Skeletal muscle cell (primary cell): ENCODE measurements around the gene PXN.
"Not testable (repeated sequence)": the region's sequence is repeated elsewhere in the genome, so short reads cannot be mapped to it uniquely, and the experiment has no call there.

Source experiments
- DNase-seq: peaks from one replicate; pipeline ENCODE4 v3.0.0-alpha.2; 2010; ENCODE audit warnings: low read depth
- H3K4me3 ChIP-seq: 2 replicates; pipeline ENCODE4 v1.5.1; 2011; ENCODE audit warnings: low read depth, mild to moderate bottlenecking, control low read depth, low read length, moderate library complexity

PXN gene

DNA sequence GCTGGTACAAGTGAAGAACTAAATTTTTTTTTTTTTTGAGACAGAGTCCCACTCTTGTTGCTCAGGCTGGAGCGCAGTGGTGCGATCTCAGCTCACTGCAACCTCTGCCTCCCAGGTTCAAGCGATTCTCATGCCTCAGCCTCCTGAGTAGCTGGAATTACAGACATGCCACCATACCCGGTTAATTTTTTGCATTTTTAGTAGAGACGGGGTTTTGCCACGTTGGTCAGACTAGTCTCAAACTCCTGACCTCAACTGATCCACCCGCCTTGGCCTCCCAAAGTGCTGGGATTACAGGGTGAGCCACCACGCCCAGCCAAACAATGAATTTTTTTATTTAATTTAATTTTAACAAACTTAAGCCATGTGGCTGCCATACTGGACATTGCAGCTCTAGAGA, 72.2 kb downstream of the PXN start:
- peak overlapping the region; percentile 82 for H3K4me3 ChIP-seq
- DNase-seq: not testable (repeated sequence)

DNA sequence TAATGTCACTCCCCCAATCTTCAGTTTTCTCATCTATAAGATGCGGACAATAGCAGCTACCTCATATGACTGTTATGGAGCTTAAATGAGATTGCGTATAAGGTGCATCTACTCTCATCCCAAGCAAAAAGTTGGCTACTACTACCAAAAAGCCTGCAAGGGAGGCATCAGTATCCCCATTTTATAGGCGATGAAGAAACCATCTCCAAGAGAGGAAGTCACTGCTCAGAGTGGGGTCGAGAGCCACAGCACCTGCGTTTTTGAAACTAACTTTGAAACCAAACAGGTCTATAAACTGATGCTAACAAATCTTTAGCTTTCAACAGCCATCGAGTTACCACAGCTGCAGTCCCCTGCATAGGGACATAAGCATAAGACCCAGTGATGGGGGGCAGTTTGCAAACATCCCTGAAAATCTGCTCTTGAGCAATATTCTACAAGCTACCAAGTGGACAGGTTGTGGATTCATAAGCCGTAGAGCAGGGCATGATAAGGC, 74.5 kb downstream of the PXN start:
- DNase-seq: no peak
- H3K4me3 ChIP-seq: no peak overlapping the region

GRCh38 chr12:120190386-120190785, 75.1 kb downstream of the PXN start:
- H3K4me3 ChIP-seq: no peak overlapping the region
- no peak for DNase-seq

DNA sequence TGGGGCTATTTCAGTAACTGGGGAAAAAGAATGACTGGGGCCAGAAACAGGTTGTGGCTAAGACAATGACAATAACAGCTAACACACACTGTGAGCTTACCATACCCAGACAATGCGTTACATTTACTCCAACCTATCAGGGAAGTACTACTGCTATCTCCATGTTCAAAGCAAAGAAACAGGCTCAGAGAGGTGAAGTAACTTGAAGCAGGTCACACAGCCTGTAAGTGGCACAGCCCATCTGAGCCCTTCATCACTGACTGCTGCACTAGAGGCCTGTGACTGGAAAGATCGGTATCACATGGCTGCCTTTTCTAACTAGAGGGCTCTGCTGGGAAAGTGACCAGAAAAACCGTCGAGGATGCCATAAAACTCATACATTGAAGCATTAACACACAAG, 78.9 kb downstream of the PXN start:
- H3K4me3 ChIP-seq: no peak overlapping the region
- no peak for DNase-seq

DNA sequence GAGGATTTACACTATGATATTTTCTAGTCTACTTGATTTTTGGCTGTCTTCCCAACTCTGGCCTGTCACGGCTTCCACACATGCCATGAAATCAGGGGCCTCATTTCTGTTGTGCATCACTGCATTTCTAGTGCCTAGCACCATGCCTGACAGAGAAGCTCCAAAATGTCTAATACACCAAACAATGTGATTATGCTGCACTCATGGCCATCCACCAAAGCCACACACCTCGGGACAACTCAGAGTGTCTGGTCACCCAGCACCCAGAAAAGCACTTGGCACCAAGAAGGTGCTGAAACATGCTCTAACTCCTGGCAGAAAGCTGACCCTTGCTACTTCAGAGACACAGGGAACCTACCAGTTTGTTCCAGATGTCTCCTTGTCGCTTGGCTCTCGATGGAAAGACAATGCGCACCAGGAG, 82.3 kb downstream of the PXN start:
- no peak overlapping the region for H3K4me3 ChIP-seq
- DNase-seq: no peak

GRCh38 chr12:120181991-120182631, 83.4 kb downstream of the PXN start:
- DNase-seq: no peak
- no peak overlapping the region for H3K4me3 ChIP-seq

DNA sequence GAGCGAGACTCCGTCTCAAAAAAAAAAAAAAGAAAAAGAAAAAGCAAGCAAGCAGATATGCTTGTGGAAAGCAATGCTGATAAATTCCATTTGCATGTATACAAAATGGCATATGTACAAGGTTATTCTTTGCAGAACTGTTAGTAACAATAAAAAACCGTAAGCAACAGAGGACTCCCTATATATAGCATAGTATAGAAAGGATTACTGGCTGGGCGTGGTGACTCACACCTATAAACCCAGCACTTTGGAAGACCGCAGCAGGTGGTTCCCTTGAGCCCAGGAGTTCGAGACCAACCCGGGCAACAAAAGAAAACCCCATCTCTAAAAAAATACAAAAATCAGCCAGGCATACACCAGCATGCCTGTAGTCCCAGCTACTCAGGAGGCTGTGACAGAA, 84.6 kb downstream of the PXN start:
- no peak for DNase-seq
- H3K4me3 ChIP-seq: no peak overlapping the region

- no peak overlapping the region for H3K4me3 ChIP-seq
- no peak for DNase-seq
Observed at GRCh38 chr12:120175537-120175936, 90.0 kb downstream of the PXN start.

- H3K4me3 ChIP-seq: no peak overlapping the region
- DNase-seq: no peak
Observed at GRCh38 chr12:120175062-120175461, 90.5 kb downstream of the PXN start.

GRCh38 chr12:120172053-120172452, 93.5 kb downstream of the PXN start:
- no peak for DNase-seq
- no peak overlapping the region for H3K4me3 ChIP-seq

DNA sequence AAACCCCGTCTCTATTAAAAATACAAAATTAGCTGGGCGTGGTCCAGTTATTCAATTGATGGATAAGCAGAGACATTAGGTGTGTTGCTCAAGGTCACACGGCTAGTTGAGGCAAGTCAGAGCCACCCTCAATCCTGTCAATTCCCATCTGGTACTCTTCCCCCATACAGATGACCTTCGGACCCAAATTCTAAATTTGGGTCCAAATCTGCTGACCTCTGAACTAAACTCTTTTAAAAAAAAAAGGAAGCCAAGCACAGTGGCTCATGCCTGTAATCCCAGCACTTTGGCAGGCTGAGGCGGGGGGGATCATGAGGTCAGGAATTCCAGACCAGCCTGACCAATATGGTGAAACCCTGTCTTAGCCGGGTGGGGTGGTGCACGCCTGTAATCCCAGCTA, 94.9 kb downstream of the PXN start:
- no peak for DNase-seq
- H3K4me3 ChIP-seq: no peak overlapping the region

- no peak for DNase-seq
Observed at GRCh38 chr12:120169946-120170345, 95.6 kb downstream of the PXN start.

DNA sequence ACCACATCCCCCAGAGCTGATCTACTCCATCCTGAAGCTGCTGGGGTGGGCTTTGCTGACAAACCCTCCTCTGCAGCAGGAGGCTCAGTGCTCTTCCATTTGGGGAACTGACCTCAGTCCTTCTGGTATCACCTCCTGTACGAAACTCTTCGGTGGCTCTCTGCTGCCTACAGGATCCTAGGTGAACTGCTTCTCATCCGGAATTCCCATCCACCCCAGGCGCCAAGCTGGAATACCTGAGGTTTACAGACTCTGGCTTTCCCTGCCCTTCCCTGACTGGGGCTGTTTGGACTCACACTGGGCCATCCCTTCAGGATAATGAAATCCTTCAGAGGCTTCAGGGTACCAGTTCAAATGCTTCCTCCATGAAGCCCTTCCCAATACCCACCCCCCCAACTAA, 97.2 kb downstream of the PXN start:
- DNase-seq: no peak
- no peak overlapping the region for H3K4me3 ChIP-seq

More at GRCh38 chr12:120169946-120170345, 95.6 kb downstream of the PXN start:
- no peak overlapping the region for H3K4me3 ChIP-seq

DNA sequence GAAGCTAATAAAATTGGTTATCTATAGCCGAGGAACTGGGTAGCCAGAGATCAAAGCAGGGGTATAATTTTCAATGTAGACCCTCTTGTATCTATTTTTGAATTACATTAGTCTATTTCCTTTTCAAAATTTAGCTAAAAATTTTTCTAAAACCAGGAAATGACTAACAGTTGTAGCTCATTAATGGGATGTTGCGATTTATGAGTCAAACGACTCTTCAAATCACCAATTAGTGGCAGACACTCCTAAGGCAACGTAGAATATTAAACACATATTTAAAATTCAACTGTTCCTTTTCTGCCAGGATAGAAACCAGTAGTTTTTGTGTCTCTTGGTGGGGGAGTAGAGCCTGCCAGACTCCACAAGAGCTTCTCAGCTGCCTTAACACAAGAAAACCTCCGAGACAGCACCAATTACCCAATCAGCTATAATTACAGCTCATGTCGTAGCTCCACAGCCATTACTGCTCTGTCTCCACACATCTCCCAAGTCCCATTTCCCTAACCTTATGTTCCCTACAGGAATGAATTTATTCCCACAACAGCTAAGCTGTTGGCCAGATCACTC, 97.9 kb downstream of the PXN start:
- DNase-seq: no peak
- no peak overlapping the region for H3K4me3 ChIP-seq

- H3K4me3 ChIP-seq: no peak overlapping the region
- DNase-seq: no peak
Observed at GRCh38 chr12:120164293-120164692, 101.2 kb downstream of the PXN start.

- no peak overlapping the region for H3K4me3 ChIP-seq
- no peak for DNase-seq
Observed at GRCh38 chr12:120162763-120163162, 102.8 kb downstream of the PXN start.

DNA sequence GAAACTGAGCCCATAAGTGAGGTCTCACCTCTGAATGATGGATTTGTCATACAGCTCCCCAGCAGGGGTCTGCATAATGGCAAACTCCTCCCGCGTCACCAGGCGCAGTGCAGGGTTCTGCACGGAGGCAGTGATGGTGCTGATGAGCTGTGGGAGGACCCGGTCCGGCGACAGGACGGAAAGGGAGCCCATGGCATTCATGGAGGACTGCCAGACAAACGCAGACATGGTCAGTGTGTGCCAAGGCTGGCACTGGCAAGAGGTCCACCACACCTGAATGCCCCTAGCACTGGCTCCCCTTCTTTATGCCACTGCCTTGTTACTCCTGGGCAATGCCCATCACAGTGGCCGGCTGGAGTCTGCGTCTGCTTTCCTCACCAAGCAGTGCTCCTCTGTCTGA, 103.7 kb downstream of the PXN start:
- no peak overlapping the region for H3K4me3 ChIP-seq

More for the DNA sequence above, 103.7 kb downstream of the PXN start:
- no peak for DNase-seq
